ENCODE results near the gene CREG2. TPM values are rescaled to one million over a fixed set of nuclear protein-coding genes. Genes with fewer than 3 reads are reported as not detected.

CREG2 gene
- total RNA-seq, 1 donor from 2014 or later, result 23.6 TPM

- H3K27ac Mint-ChIP-seq (ENCODE audit: unreplicated experiment), result no peak overlapping the region
Observed at GRCh38 chr2:101369100-101369499, 18.2 kb downstream of the CREG2 start.

DNA sequence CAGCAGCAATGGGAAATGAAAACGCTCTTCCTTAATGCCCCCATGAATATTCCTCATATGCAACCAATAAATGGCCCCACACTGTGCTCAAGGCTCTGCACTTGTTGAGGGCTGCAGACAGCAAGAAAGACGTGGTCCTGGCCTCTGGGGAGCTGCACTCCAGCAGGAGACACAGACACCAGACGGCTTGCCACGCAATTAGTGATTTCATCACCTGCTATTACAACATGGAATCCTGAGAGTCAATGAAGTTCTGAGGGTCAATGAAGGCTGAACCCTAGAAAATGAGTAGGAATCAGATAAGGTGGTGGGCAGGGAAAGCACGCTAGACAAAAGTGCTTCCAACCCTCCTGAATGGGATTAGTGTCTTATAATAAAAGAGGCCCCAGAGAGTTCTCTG, 18.9 kb downstream of the CREG2 start:
- Mint-ChIP-seq H3K27ac (ENCODE audit: unreplicated experiment) (no peak overlapping the region), H3K36me3 (ENCODE audit: low read depth, unreplicated experiment) (peaks cover 6% of the 10 kb centered on the region), H3K27me3 (ENCODE audit: unreplicated experiment) (peaks cover 11% of the 10 kb centered on the region), H3K4me3 (ENCODE audit: unreplicated experiment) (no peak overlapping the region), H3K9me3 (ENCODE audit: unreplicated experiment) (no peaks in the 10 kb centered on the region), H3K4me1 (ENCODE audit: unreplicated experiment) (peaks cover 9% of the 10 kb centered on the region)
- no peak for DNase-seq (ENCODE audit: low spot score)
- TF ChIP-seq, protein P1, sequence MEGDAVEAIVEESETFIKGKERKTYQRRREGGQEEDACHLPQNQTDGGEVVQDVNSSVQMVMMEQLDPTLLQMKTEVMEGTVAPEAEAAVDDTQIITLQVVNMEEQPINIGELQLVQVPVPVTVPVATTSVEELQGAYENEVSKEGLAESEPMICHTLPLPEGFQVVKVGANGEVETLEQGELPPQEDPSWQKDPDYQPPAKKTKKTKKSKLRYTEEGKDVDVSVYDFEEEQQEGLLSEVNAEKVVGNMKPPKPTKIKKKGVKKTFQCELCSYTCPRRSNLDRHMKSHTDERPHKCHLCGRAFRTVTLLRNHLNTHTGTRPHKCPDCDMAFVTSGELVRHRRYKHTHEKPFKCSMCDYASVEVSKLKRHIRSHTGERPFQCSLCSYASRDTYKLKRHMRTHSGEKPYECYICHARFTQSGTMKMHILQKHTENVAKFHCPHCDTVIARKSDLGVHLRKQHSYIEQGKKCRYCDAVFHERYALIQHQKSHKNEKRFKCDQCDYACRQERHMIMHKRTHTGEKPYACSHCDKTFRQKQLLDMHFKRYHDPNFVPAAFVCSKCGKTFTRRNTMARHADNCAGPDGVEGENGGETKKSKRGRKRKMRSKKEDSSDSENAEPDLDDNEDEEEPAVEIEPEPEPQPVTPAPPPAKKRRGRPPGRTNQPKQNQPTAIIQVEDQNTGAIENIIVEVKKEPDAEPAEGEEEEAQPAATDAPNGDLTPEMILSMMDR (IDR thresholded peaks at IDR 0.05; ENCODE audit: unreplicated experiment), result no peak

More at GRCh38 chr2:101369100-101369499, 18.2 kb downstream of the CREG2 start:
- DNase-seq (ENCODE audit: low spot score), result no peak
- H3K4me3 Mint-ChIP-seq (ENCODE audit: unreplicated experiment), result no peak overlapping the region
- no peaks in the 10 kb centered on the region for H3K9me3 Mint-ChIP-seq (ENCODE audit: unreplicated experiment)
- H3K27me3 Mint-ChIP-seq (ENCODE audit: unreplicated experiment), result peaks cover 5% of the 10 kb centered on the region
- peaks cover 6% of the 10 kb centered on the region for H3K36me3 Mint-ChIP-seq (ENCODE audit: low read depth, unreplicated experiment)
- TF ChIP-seq, protein P1 (IDR thresholded peaks at IDR 0.05; ENCODE audit: unreplicated experiment), result no peak
- peaks cover 9% of the 10 kb centered on the region for H3K4me1 Mint-ChIP-seq (ENCODE audit: unreplicated experiment)

DNA sequence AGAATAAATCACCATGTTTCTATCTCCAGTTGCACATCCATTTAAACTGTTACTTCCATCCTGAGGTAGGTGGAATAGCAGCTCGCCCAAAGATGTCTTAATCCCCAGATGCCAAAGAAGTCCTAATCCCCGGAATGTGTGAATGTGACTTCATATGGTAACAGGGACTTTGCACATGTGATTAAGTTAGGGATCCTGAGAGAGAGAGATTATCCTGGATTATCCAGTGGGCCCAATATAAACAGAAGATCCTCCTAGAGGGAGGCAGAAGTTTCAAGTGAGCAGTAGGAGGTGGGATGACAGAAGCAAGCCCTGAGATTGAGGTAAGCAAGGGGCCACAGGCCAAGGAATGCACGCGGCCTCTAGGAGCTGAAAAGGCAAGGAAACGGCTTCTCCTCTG, 19.8 kb downstream of the CREG2 start:
- Mint-ChIP-seq H3K4me1 (ENCODE audit: unreplicated experiment) (peaks cover 9% of the 10 kb centered on the region), H3K4me3 (ENCODE audit: unreplicated experiment) (no peak overlapping the region), H3K27me3 (ENCODE audit: unreplicated experiment) (peaks cover 11% of the 10 kb centered on the region), H3K9me3 (ENCODE audit: unreplicated experiment) (no peaks in the 10 kb centered on the region), H3K27ac (ENCODE audit: unreplicated experiment) (no peak overlapping the region), H3K36me3 (ENCODE audit: low read depth, unreplicated experiment) (peaks cover 3% of the 10 kb centered on the region)
- DNase-seq (ENCODE audit: low spot score), result no peak
- TF ChIP-seq, protein P1 (IDR thresholded peaks at IDR 0.05; ENCODE audit: unreplicated experiment), result no peak

GRCh38 chr2:101364878-101365277, 22.4 kb downstream of the CREG2 start:
- peaks cover 10% of the 10 kb centered on the region for H3K27me3 Mint-ChIP-seq (ENCODE audit: unreplicated experiment)

GRCh38 chr2:101362777-101363176, 24.5 kb downstream of the CREG2 start:
- no peak overlapping the region for H3K4me3 Mint-ChIP-seq (ENCODE audit: unreplicated experiment)
- no peak for DNase-seq (ENCODE audit: low spot score)
- H3K9me3 Mint-ChIP-seq (ENCODE audit: unreplicated experiment), result no peaks in the 10 kb centered on the region
- no peak overlapping the region for H3K27ac Mint-ChIP-seq (ENCODE audit: unreplicated experiment)
- H3K36me3 Mint-ChIP-seq (ENCODE audit: low read depth, unreplicated experiment), result no peaks in the 10 kb centered on the region
- H3K27me3 Mint-ChIP-seq (ENCODE audit: unreplicated experiment), result peaks cover 10% of the 10 kb centered on the region
- H3K4me1 Mint-ChIP-seq (ENCODE audit: unreplicated experiment), result no peaks in the 10 kb centered on the region
- TF ChIP-seq, protein P1 (IDR thresholded peaks at IDR 0.05; ENCODE audit: unreplicated experiment), result no peak

More at GRCh38 chr2:101364878-101365277, 22.4 kb downstream of the CREG2 start:
- Mint-ChIP-seq H3K4me1 (ENCODE audit: unreplicated experiment) (no peaks in the 10 kb centered on the region), H3K9me3 (ENCODE audit: unreplicated experiment) (no peaks in the 10 kb centered on the region), H3K27ac (ENCODE audit: unreplicated experiment) (no peak overlapping the region), H3K4me3 (ENCODE audit: unreplicated experiment) (no peak overlapping the region), H3K36me3 (ENCODE audit: low read depth, unreplicated experiment) (no peaks in the 10 kb centered on the region)
- no peak for DNase-seq (ENCODE audit: low spot score)
- TF ChIP-seq, protein P1 (IDR thresholded peaks at IDR 0.05; ENCODE audit: unreplicated experiment), result no peak
